Liver (tissue), 3 donors: ENCODE data around the gene C1QTNF12.

Source experiments
- CTCF ChIP-seq: fragments of 150-350 bp; IDR thresholded peaks from 2 replicates; pipeline ENCODE4 v1.5.1; 2017; ENCODE audit warnings: improper control_type of control experiment, low read depth, low read length; ENCODE audit not compliant: missing input control
- FOXA1 ChIP-seq: IDR thresholded peaks from 2 replicates; pipeline ENCODE4 v1.6.1; 2016; ENCODE audit warnings: antibody characterized with exemption
- FOXA2 ChIP-seq: IDR thresholded peaks from 2 replicates; pipeline ENCODE4 v1.6.1; 2016; ENCODE audit warnings: antibody characterized with exemption
- GABPA ChIP-seq, 2 donors: IDR thresholded peaks in 1 of 2; conservative IDR thresholded peaks in 1 of 2; 2 replicates each; pipeline ENCODE4 v1.6.1; 2016; ENCODE audit warnings: antibody characterized with exemption in 2 of 2, mild to moderate bottlenecking in 1 of 2, moderate library complexity in 1 of 2
- RAD21 ChIP-seq, 2 donors: IDR thresholded peaks; 2 replicates each; pipeline ENCODE4 v1.6.1; 2016; ENCODE audit warnings: antibody characterized with exemption in 2 of 2, mild to moderate bottlenecking in 2 of 2
- REST ChIP-seq: IDR thresholded peaks from 2 replicates; pipeline ENCODE4 v1.6.1; 2016; ENCODE audit warnings: antibody characterized with exemption, mild to moderate bottlenecking
- RXRA ChIP-seq, 2 donors: IDR thresholded peaks; 2 replicates each; pipeline ENCODE4 v1.6.1; 2017 to 2018; ENCODE audit warnings: antibody characterized with exemption in 2 of 2, mild to moderate bottlenecking in 1 of 2
- TAF1 ChIP-seq: conservative IDR thresholded peaks from 2 replicates; pipeline ENCODE4 v1.6.1; 2016; ENCODE audit warnings: antibody characterized with exemption, mild to moderate bottlenecking
- donor health status: healthy.
- donor health status: healthy.

- TF ChIP-seq CTCF (no peak), REST (no peak), RAD21 (IDR thresholded peaks at IDR 0.05) (no peak), FOXA1 (no peak), TAF1 (no peak), RXRA (IDR thresholded peaks at IDR 0.05) (no peak), GABPA (IDR thresholded peaks at IDR 0.05 in 1 of 2, conservative IDR thresholded peaks at IDR 0.05 in 1 of 2) (no peak), FOXA2 (no peak)
Observed at GRCh38 chr1:1216770-1217620, 29.5 kb downstream of the C1QTNF12 start.
